HFFc6 (cell line): Measurements from ENCODE around the gene AAR2. TPM values are rescaled to one million over a fixed set of nuclear protein-coding genes. Genes with fewer than 3 reads are reported as not detected.

Experiments
- DNase-seq: peaks from one replicate; pipeline ENCODE4 v3.0.0-alpha.2; 2018
- H3K27ac Mint-ChIP-seq: 2 replicates; pipeline ENCODE4 v1.8.0; 2020; ENCODE audit warnings: mild to moderate bottlenecking, mixed read lengths
- H3K27me3 Mint-ChIP-seq: 2 replicates; pipeline ENCODE4 v1.8.0; 2021; ENCODE audit warnings: mild to moderate bottlenecking, moderate library complexity, mixed read lengths; ENCODE audit not compliant: insufficient read depth
- H3K36me3 Mint-ChIP-seq: 2 replicates; pipeline ENCODE4 v1.8.0; 2021; ENCODE audit warnings: low read depth, mixed read lengths
- H3K4me1 Mint-ChIP-seq: 2 replicates; pipeline ENCODE4 v1.8.0; 2020; ENCODE audit warnings: low read depth, mixed read lengths
- H3K4me3 Mint-ChIP-seq: 2 replicates; pipeline ENCODE4 v1.8.0; 2020; ENCODE audit warnings: mild to moderate bottlenecking, moderate library complexity, mixed read lengths
- H3K9me3 Mint-ChIP-seq: 2 replicates; pipeline ENCODE4 v1.8.0; 2020; ENCODE audit warnings: mild to moderate bottlenecking, mixed read lengths
- CTCF ChIP-seq: fragments of 200-600 bp; sonication (generic); IDR thresholded peaks from 2 replicates; pipeline ENCODE4 v1.5.0; 2021; ENCODE audit warnings: antibody characterized with exemption, mild to moderate bottlenecking
- total RNA-seq, 6 experiments: library from RNA; stranded (reverse); fragmentation: NEBNext Ultra II Directional; extraction: Animal tissue kit (Norgen Biotek cat#: 25700); gene quantifications; 2 replicates in 1 of 6; 3 replicates in 5 of 6; pipeline ENCODE4 v1.2.3, GENCODE V29; 2021

Gene AAR2
- total RNA-seq, 6 experiments from 2014 or later = 20.4 to 25.9 (median 23.7) TPM

- Mint-ChIP-seq H3K4me3 (no peak overlapping the region), H3K27me3 (peaks cover 2% of the 10 kb centered on the region), H3K27ac (no peak overlapping the region), H3K36me3 (peaks cover 4% of the 10 kb centered on the region; the same call in 1 of the 2 replicates), H3K4me1 (no peaks in the 10 kb centered on the region), H3K9me3 (no peaks in the 10 kb centered on the region)
- no peak for DNase-seq
- TF ChIP-seq CTCF = peak; percentile 22; the same call in 1 of the 2 replicates
These were observed 25.7 kb upstream of the AAR2 start for GRCh38 chr20:36210436-36211021.

- Mint-ChIP-seq H3K4me1 (no peaks in the 10 kb centered on the region), H3K9me3 (no peaks in the 10 kb centered on the region), H3K36me3 (no peaks in the 10 kb centered on the region), H3K27me3 (no peaks in the 10 kb centered on the region; the same call in 1 of the 2 replicates), H3K27ac (no peak overlapping the region), H3K4me3 (no peak overlapping the region)
- no peak for DNase-seq
- no peak for TF ChIP-seq CTCF
These were observed 22.9 kb upstream of the AAR2 start for GRCh38 chr20:36213362-36213761.

GRCh38 chr20:36214684-36215256 lies 21.5 kb upstream of the AAR2 start:
- Mint-ChIP-seq H3K27me3 (no peaks in the 10 kb centered on the region; the same call in 1 of the 2 replicates), H3K9me3 (no peaks in the 10 kb centered on the region), H3K4me1 (no peaks in the 10 kb centered on the region), H3K27ac (no peak overlapping the region), H3K4me3 (no peak overlapping the region), H3K36me3 (no peaks in the 10 kb centered on the region)
- peak; percentile 77 for TF ChIP-seq CTCF
- peak; percentile 9 for DNase-seq

- Mint-ChIP-seq H3K4me3 (no peak overlapping the region), H3K27ac (no peak overlapping the region), H3K36me3 (no peaks in the 10 kb centered on the region), H3K27me3 (no peaks in the 10 kb centered on the region; the same call in 1 of the 2 replicates), H3K4me1 (no peaks in the 10 kb centered on the region), H3K9me3 (no peaks in the 10 kb centered on the region)
- DNase-seq = no peak
- TF ChIP-seq CTCF = no peak
These were observed 20.5 kb upstream of the AAR2 start for GRCh38 chr20:36215778-36216177.

GRCh38 chr20:36216314-36217025 lies 19.8 kb upstream of the AAR2 start:
- no peak overlapping the region for H3K4me3 Mint-ChIP-seq
- no peak overlapping the region for H3K27ac Mint-ChIP-seq
- TF ChIP-seq CTCF = no peak
- no peaks in the 10 kb centered on the region for H3K36me3 Mint-ChIP-seq
- H3K4me1 Mint-ChIP-seq = no peaks in the 10 kb centered on the region
- H3K27me3 Mint-ChIP-seq = no peaks in the 10 kb centered on the region; the same call in 1 of the 2 replicates
- H3K9me3 Mint-ChIP-seq = no peaks in the 10 kb centered on the region
- DNase-seq = no peak
